DND-41 (cell line): ENCODE measurements around the gene TBX18.

Experiments used
- CTCF ChIP-seq: IDR thresholded peaks from 2 replicates; pipeline ENCODE4 v1.5.1; 2012; ENCODE audit warnings: borderline replicate concordance, low read length, moderate library complexity, mild to moderate bottlenecking; ENCODE audit not compliant: poor library complexity, severe bottlenecking; ENCODE audit errors: extremely low read depth
- EZH2 ChIP-seq: IDR thresholded peaks from 3 replicates; pipeline ENCODE4 v1.6.1; 2012; ENCODE audit warnings: borderline replicate concordance, low read depth, mild to moderate bottlenecking, moderate library complexity, low read length, inconsistent platforms; ENCODE audit not compliant: severe bottlenecking

GRCh38 chr6:84638286-84638685 lies 126.1 kb downstream of the TBX18 start:
- TF ChIP-seq EZH2 (no peak), CTCF (no peak)
